Gastrocnemius medialis (tissue), 4 donors: Measurements from ENCODE around the gene MRAS. TPM values are rescaled to one million over a fixed set of nuclear protein-coding genes. Genes with fewer than 3 reads are reported as not detected.

Source experiments
- ATAC-seq, 2 donors: fragments of 150-250 bp; one replicate each; pipeline ENCODE4 v1.9.1; 2016
- DNase-seq, 2 donors: peaks; one replicate each; pipeline ENCODE4 v3.0.0-alpha.2; 2019
- H3K27ac ChIP-seq, 4 donors: fragments of 200-600 bp; sonication (generic); 1 replicate in 1 of 4; 2 replicates in 3 of 4; pipeline ENCODE4 v1.5.1; 2016 to 2018; ENCODE audit warnings: mild to moderate bottlenecking in 2 of 4, moderate library complexity in 1 of 4
- H3K27me3 ChIP-seq, 3 donors: fragments of 200-600 bp; sonication (generic) in 2 of 3; 1 replicate in 1 of 3; 2 replicates in 2 of 3; pipeline versions ENCODE4 v1.5.1 to v1.6.0; 2016 to 2019; ENCODE audit warnings: mild to moderate bottlenecking in 1 of 3, moderate library complexity in 1 of 3
- H3K36me3 ChIP-seq, 2 donors: fragments of 200-600 bp; sonication (generic) in 1 of 2; one replicate each; pipeline ENCODE4 v1.5.1; 2017 to 2018
- H3K4me1 ChIP-seq, 2 donors: fragments of 200-600 bp; sonication (generic) in 1 of 2; one replicate each; pipeline ENCODE4 v1.5.1; 2016 to 2017; ENCODE audit warnings: mild to moderate bottlenecking in 2 of 2
- H3K4me3 ChIP-seq, 4 donors: fragments of 200-600 bp; sonication (generic) in 3 of 4; 1 replicate in 1 of 4; 2 replicates in 3 of 4; pipeline ENCODE4 v1.5.1; 2016 to 2019; ENCODE audit warnings: mild to moderate bottlenecking in 2 of 4
- H3K9me3 ChIP-seq, 3 donors: fragments of 200-600 bp; sonication (generic) in 2 of 3; 1 replicate in 1 of 3; 2 replicates in 2 of 3; pipeline ENCODE4 v1.5.1; 2016 to 2019
- POLR2A ChIP-seq, 2 donors: fragments of 450-650 bp; IDR thresholded peaks; one replicate each; pipeline ENCODE4 v1.6.1; 2017; ENCODE audit warnings: antibody characterized with exemption in 2 of 2, mild to moderate bottlenecking in 2 of 2, moderate library complexity in 2 of 2
- in situ Hi-C, 4 donors: fragments of 200-750 bp; cut with MboI; loops; one replicate each; pipeline versions ENCODE4 v1.15.0 to v1.8.0; 2017; ENCODE audit warnings: low sequenced_read_pairs in 4 of 4
- intact Hi-C: fragments of 100-400 bp; cut with DNase I; formaldehyde crosslinking; loops from one replicate; pipeline ENCODE4 v1.15.1; 2023; ENCODE audit warnings: low total_unique reads
- total RNA-seq, 4 donors: library from RNA; depleted of rRNA; stranded (reverse); fragments of >200 nt; gene quantifications; one replicate each; pipeline versions ENCODE4 v1.1.0 to v1.2.3, GENCODE V29; 2016
- TF ChIP-seq, protein P1 (sequence below), 5 experiments: fragments of 450-650 bp in 3 of 5; fragments of 200-600 bp in 2 of 5; sonication (generic) in 2 of 5; IDR thresholded peaks in 4 of 5; conservative IDR thresholded peaks in 1 of 5; 1 replicate in 4 of 5; 2 replicates in 1 of 5; pipeline ENCODE4 v1.5.1; 2016 to 2019; ENCODE audit warnings: antibody characterized with exemption in 5 of 5, mild to moderate bottlenecking in 3 of 5, moderate library complexity in 3 of 5

MRAS gene
- total RNA-seq, 4 donors from 2014 or later = 45.8 to 149 (median 57.7) TPM

DNA sequence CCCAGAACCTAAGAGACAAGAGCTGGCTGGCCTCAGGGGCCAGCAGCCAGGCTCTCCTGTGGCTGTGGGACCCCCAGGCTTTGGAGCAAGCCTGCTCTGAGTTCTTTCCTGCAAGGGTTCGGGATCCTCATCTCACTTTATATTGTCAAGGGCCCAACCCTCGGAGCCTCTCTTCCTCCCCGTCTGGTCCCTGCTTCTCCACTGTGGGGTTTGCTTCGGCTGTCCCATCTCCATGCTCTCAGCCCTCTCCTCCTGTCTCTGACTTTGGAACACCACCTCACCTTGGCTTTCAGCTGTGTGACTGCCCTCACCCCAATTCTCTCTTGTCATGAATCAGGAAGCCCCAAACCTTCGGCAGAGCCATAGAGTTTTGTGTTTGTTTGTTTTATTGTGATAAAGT lies 30.0 kb downstream of the MRAS start:
- intact Hi-C loops = no loop called here
- peak overlapping the region; percentile 72 to 82 (median 78) for H3K27ac ChIP-seq

DNA sequence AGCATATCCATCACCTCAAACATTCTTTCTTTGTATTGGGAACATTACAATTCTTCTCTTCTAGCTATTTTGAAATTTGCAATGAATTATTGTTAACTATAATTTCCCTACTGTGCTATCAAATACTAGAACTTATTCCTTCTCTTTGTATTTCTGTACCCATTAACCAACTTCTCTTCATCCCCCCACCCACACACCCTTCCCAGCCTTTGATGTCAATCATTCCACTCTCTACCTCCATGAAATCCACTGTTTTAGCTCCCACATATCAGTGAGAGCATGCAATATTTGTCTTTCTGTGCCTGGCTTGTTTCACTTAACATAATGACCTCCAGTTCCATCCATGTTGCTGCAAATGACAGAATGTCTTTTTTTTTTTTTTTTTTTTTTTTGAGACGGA lies 30.6 kb downstream of the MRAS start:
- intact Hi-C loops (no loop called here), in situ Hi-C loops (no loop called here)
- Histone ChIP-seq H3K27ac (peak overlapping the region in 3 of 4 donors; percentile 72 to 82 (median 78)), H3K9me3 (no peaks in the 10 kb centered on the region), H3K36me3 (peaks cover 0 to 4% of the 10 kb centered on the region in 2 donors), H3K4me1 (peaks cover 74 to 93% of the 10 kb centered on the region in 2 donors), H3K4me3 (no peak overlapping the region), H3K27me3 (no peaks in the 10 kb centered on the region)
- TF ChIP-seq, protein P1, sequence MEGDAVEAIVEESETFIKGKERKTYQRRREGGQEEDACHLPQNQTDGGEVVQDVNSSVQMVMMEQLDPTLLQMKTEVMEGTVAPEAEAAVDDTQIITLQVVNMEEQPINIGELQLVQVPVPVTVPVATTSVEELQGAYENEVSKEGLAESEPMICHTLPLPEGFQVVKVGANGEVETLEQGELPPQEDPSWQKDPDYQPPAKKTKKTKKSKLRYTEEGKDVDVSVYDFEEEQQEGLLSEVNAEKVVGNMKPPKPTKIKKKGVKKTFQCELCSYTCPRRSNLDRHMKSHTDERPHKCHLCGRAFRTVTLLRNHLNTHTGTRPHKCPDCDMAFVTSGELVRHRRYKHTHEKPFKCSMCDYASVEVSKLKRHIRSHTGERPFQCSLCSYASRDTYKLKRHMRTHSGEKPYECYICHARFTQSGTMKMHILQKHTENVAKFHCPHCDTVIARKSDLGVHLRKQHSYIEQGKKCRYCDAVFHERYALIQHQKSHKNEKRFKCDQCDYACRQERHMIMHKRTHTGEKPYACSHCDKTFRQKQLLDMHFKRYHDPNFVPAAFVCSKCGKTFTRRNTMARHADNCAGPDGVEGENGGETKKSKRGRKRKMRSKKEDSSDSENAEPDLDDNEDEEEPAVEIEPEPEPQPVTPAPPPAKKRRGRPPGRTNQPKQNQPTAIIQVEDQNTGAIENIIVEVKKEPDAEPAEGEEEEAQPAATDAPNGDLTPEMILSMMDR (IDR thresholded peaks at IDR 0.05 in 4 of 5, conservative IDR thresholded peaks at IDR 0.05 in 1 of 5) = no peak
- no peak for TF ChIP-seq POLR2A (IDR thresholded peaks at IDR 0.05)
- DNase-seq (no peak), ATAC-seq (no peak)

More for the DNA sequence above, 30.0 kb downstream of the MRAS start:
- Histone ChIP-seq H3K27me3 (no peaks in the 10 kb centered on the region), H3K9me3 (no peaks in the 10 kb centered on the region), H3K36me3 (peaks cover 0 to 4% of the 10 kb centered on the region in 2 donors), H3K4me1 (peaks cover 68 to 87% of the 10 kb centered on the region in 2 donors), H3K4me3 (no peak overlapping the region)
- ATAC-seq (no peak), DNase-seq (no peak)
- TF ChIP-seq POLR2A (IDR thresholded peaks at IDR 0.05) = no peak
- TF ChIP-seq, protein P1 (IDR thresholded peaks at IDR 0.05 in 4 of 5, conservative IDR thresholded peaks at IDR 0.05 in 1 of 5) = no peak
- in situ Hi-C loops = no loop called here

DNA sequence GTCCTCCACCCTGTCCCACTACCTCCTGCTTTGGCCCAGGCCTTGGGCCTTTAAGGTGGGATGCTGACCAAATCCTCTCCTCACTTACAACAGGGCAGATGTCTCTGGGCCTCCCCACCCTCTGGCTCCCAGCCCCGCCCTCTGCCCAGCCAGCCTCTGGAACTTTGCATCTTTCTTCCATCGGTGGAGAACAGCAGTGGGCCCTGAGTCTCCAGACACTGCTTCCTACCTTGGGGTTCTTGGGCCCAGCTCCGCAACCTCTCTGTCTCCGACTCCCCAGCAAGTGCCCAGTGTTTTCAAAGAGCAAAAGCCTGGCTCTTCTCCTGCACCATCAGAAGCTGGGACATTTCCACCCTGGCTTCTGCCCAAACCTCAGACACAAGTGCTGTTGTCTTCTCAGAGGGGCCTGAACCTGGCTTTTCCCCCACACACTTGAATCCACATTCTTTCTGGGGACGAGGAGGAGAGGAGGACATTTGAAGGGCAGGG lies 33.1 kb downstream of the MRAS start:
- DNase-seq = peak; percentile 32 to 70
- Histone ChIP-seq H3K4me3 (no peak overlapping the region), H3K9me3 (no peaks in the 10 kb centered on the region), H3K27me3 (no peaks in the 10 kb centered on the region), H3K27ac (peak overlapping the region; percentile 68 to 86 (median 80)), H3K4me1 (peaks cover 65 to 74% of the 10 kb centered on the region in 2 donors), H3K36me3 (peaks cover 0 to 7% of the 10 kb centered on the region in 2 donors)
- peak; percentile 51 to 56 for ATAC-seq
- TF ChIP-seq POLR2A (IDR thresholded peaks at IDR 0.05) = no peak
- TF ChIP-seq, protein P1 (IDR thresholded peaks at IDR 0.05 in 4 of 5, conservative IDR thresholded peaks at IDR 0.05 in 1 of 5) = no peak
- intact Hi-C loops = loop anchor here (5.0 kb wide), 1 partner anchor 34 kb away; the partner anchor contains the start of gene MRAS
- in situ Hi-C loops = no loop called here

DNA sequence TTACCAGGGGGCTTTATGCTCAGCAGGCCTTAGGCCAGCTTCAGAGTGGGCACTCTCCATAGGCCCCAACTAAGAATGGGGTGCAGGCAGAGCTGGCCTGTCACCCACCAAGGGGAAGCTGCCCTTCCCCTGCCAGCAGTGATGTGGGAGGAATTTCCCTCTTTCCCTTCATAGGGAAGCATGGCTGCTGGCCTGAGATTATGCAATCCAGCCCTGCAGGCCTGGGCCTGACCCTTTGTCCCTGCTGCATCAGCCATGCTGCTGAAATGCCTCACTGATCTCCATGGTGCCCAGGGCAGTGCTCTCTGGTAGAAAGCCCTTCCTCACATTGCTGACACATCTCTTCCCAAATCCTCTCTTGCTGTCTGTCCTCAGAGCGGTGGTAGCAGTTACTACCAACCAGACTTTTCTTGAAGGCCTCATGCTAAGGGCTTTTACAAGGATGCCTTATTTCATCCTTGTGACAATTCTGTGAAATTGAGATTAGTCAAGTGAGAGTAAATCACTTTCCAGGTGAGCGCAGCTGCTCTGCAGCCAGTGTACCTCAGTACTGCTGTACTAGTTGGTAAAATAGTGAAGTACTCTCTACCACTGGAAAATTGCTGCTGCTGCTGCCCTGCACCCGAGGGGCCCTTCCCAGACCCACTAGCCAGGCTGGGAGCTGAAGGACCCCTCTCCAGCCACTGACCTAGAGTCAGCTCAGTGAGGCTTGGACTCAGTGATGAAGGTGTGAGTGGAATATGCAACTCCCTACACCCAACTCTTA lies 33.8 kb downstream of the MRAS start:
- Histone ChIP-seq H3K36me3 (peaks cover 0 to 8% of the 10 kb centered on the region in 2 donors), H3K4me3 (no peak overlapping the region), H3K9me3 (no peaks in the 10 kb centered on the region), H3K4me1 (peaks cover 59 to 67% of the 10 kb centered on the region in 2 donors), H3K27ac (peak overlapping the region; percentile 68 to 86 (median 80)), H3K27me3 (no peaks in the 10 kb centered on the region)
- intact Hi-C loops = loop anchor here (5.0 kb wide), 1 partner anchor 35 kb away; the partner anchor contains the start of gene MRAS
- ATAC-seq (peak; percentile 80 to 90), DNase-seq (peak; percentile 55 to 82)
- TF ChIP-seq, protein P1 (IDR thresholded peaks at IDR 0.05 in 4 of 5, conservative IDR thresholded peaks at IDR 0.05 in 1 of 5) = no peak
- no peak for TF ChIP-seq POLR2A (IDR thresholded peaks at IDR 0.05)
- in situ Hi-C loops = no loop called here
